ENCODE results near the gene MARCO.

GRCh38 chr2:118914721-118915453, 27.1 kb upstream of the MARCO start:
- TF ChIP-seq CTCF (IDR thresholded peaks at IDR 0.05) (no peak), POLR2A (IDR thresholded peaks at IDR 0.05) (no peak)
